Glutamatergic neuron (in vitro differentiated cells): ENCODE results near the gene GLRX3. TPM values are rescaled to one million over a fixed set of nuclear protein-coding genes. Genes with fewer than 3 reads are reported as not detected.
A peak's percentile ranks its signal among the peaks of the same experiment; 100 is the strongest.
"Not testable (repeated sequence)": the region's sequence is repeated elsewhere in the genome, so short reads cannot be mapped to it uniquely, and the experiment has no call there.

ENCODE experiments used
- DNase-seq: peaks from one replicate; pipeline ENCODE4 v3.0.0; 2022
- H3K27ac Mint-ChIP-seq: one replicate; pipeline ENCODE4 v1.8.0; 2020; ENCODE audit warnings: mild to moderate bottlenecking, mixed read lengths, inconsistent platforms; ENCODE audit not compliant: unreplicated experiment
- H3K27me3 Mint-ChIP-seq: one replicate; pipeline ENCODE4 v1.8.0; 2020; ENCODE audit warnings: mild to moderate bottlenecking, moderate library complexity, mixed read lengths, inconsistent platforms; ENCODE audit not compliant: unreplicated experiment
- H3K36me3 Mint-ChIP-seq: one replicate; pipeline ENCODE4 v1.8.0; 2020; ENCODE audit warnings: mild to moderate bottlenecking, mixed read lengths, inconsistent platforms; ENCODE audit not compliant: unreplicated experiment
- H3K4me1 Mint-ChIP-seq: one replicate; pipeline ENCODE4 v1.8.0; 2020; ENCODE audit warnings: mild to moderate bottlenecking, low read depth, mixed read lengths, inconsistent platforms; ENCODE audit not compliant: unreplicated experiment
- H3K4me3 Mint-ChIP-seq: one replicate; pipeline ENCODE4 v1.8.0; 2020; ENCODE audit warnings: mild to moderate bottlenecking, mixed read lengths, inconsistent platforms; ENCODE audit not compliant: unreplicated experiment
- H3K9me3 Mint-ChIP-seq: one replicate; pipeline ENCODE4 v1.8.0; 2020; ENCODE audit warnings: mild to moderate bottlenecking, moderate library complexity, mixed read lengths, inconsistent platforms; ENCODE audit not compliant: unreplicated experiment
- CTCF ChIP-seq: fragments of 200-600 bp; sonication (generic); IDR thresholded peaks from one replicate; pipeline ENCODE4 v1.5.0; 2021; ENCODE audit not compliant: partially characterized antibody, unreplicated experiment
- long read RNA-seq: library from polyadenylated mRNA; unstranded; transcript quantifications from one replicate; pipeline ENCODE4 v2.0.0, GENCODE V29; 2020; ENCODE audit not compliant: unreplicated experiment
- total RNA-seq: library from RNA; stranded (reverse); fragmentation: NEBNext Ultra II Directional; extraction: Animal tissue kit (Norgen Biotek cat#: 25700); gene quantifications from one replicate; pipeline ENCODE4 v1.2.1, GENCODE V29; 2021; ENCODE audit not compliant: unreplicated experiment

Gene GLRX3
- total RNA-seq = 80.1 TPM
- long read RNA-seq, transcript GLRX3-201 (11 exons, 1,302 nt) = major isoform, 72 of 97 reads
- long read RNA-seq, transcript GLRX3-202 (12 exons, 3,827 nt) = minor isoform, 17 of 97 reads
- long read RNA-seq, partial matches to known transcripts = 0 of 97 reads
- long read RNA-seq, other reads (novel, unspliced or antisense) = 8 of 97 reads

- Mint-ChIP-seq H3K36me3 (no peaks in the 10 kb centered on the region), H3K4me3 (peak within 1 kb of the TSS; percentile 92), H3K27ac (peak within 1 kb of the TSS; percentile 12), H3K9me3 (peaks cover 4% of the 10 kb centered on the region), H3K4me1 (peaks cover 6% of the 10 kb centered on the region), H3K27me3 (peaks cover 9% of the 10 kb centered on the region)
- peak; percentile 97 for DNase-seq
- TF ChIP-seq CTCF = no peak
Observed at GRCh38 chr10:130136226-130137089, at the start of gene GLRX3. GLRX3 (plus strand) TSS chr10:130136391; CDS start chr10:130136421, 30 bp downstream.

GRCh38 chr10:130090565-130090964 lies 45.6 kb upstream of the GLRX3 start:
- not testable (repeated sequence) for H3K27me3 Mint-ChIP-seq, H3K4me1 Mint-ChIP-seq, H3K9me3 Mint-ChIP-seq, H3K27ac Mint-ChIP-seq, H3K36me3 Mint-ChIP-seq, H3K4me3 Mint-ChIP-seq, DNase-seq

- Mint-ChIP-seq H3K9me3 (no peaks in the 10 kb centered on the region), H3K36me3 (no peaks in the 10 kb centered on the region), H3K4me1 (no peaks in the 10 kb centered on the region), H3K4me3 (no peak overlapping the region), H3K27me3 (no peaks in the 10 kb centered on the region), H3K27ac (no peak overlapping the region)
- no peak for TF ChIP-seq CTCF
- no peak for DNase-seq
Observed at GRCh38 chr10:130099344-130099743, 36.8 kb upstream of the GLRX3 start.

- Mint-ChIP-seq H3K4me3 (peak overlapping the region; percentile 35), H3K4me1 (peaks cover 10% of the 10 kb centered on the region), H3K36me3 (no peaks in the 10 kb centered on the region), H3K27ac (no peak overlapping the region), H3K9me3 (peaks cover 5% of the 10 kb centered on the region), H3K27me3 (peaks cover 10% of the 10 kb centered on the region)
- DNase-seq = peak; percentile 42
- TF ChIP-seq CTCF = no peak
Observed at GRCh38 chr10:130105724-130106123, 30.5 kb upstream of the GLRX3 start.

- not testable (repeated sequence) for DNase-seq, H3K27ac Mint-ChIP-seq, H3K4me3 Mint-ChIP-seq, H3K36me3 Mint-ChIP-seq
- H3K27me3 Mint-ChIP-seq = peaks cover 12% of the 10 kb centered on the region
- peaks cover 10% of the 10 kb centered on the region for H3K4me1 Mint-ChIP-seq
- H3K9me3 Mint-ChIP-seq = peaks cover 10% of the 10 kb centered on the region
Observed at GRCh38 chr10:130108146-130108545, 28.0 kb upstream of the GLRX3 start.
